Measurements from ENCODE around the gene MBP.

DNA sequence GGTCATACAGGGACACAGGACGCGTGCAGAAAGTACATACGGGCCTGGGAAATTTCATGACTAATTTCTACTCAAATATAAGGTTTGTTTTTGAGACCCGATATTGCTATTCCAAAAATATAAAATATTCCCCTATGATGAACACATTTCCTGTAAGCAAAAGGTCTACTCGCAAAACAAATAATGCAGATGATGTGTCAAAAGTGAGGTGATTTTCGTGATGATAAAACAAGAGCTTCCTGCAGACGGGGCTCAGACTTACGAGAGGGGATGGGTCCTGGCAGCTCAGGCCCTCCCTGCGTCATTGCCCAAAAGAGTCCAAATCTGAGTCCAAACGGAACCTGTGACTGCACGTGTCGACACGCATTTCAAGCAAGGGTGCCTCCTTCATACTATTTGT is 62.7 kb downstream of the MBP start:
- TF ChIP-seq, protein P1, sequence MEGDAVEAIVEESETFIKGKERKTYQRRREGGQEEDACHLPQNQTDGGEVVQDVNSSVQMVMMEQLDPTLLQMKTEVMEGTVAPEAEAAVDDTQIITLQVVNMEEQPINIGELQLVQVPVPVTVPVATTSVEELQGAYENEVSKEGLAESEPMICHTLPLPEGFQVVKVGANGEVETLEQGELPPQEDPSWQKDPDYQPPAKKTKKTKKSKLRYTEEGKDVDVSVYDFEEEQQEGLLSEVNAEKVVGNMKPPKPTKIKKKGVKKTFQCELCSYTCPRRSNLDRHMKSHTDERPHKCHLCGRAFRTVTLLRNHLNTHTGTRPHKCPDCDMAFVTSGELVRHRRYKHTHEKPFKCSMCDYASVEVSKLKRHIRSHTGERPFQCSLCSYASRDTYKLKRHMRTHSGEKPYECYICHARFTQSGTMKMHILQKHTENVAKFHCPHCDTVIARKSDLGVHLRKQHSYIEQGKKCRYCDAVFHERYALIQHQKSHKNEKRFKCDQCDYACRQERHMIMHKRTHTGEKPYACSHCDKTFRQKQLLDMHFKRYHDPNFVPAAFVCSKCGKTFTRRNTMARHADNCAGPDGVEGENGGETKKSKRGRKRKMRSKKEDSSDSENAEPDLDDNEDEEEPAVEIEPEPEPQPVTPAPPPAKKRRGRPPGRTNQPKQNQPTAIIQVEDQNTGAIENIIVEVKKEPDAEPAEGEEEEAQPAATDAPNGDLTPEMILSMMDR (IDR thresholded peaks at IDR 0.05 in 4 of 5, conservative IDR thresholded peaks at IDR 0.05 in 1 of 5) = no peak
- no peak for TF ChIP-seq POLR2A (IDR thresholded peaks at IDR 0.05)

Measured in gastrocnemius medialis (tissue), 4 donors.